Cardiac muscle cell (in vitro differentiated cells and primary cell): Measurements from ENCODE around the gene BCAR3. TPM values are rescaled to one million over a fixed set of nuclear protein-coding genes. Genes with fewer than 3 reads are reported as not detected.
"Not testable (repeated sequence)": the region's sequence is repeated elsewhere in the genome, so short reads cannot be mapped to it uniquely, and the experiment has no call there.

Experiments
- DNase-seq, 2 donors: peaks; one replicate each; pipeline versions ENCODE4 v3.0.0 to v3.0.0-alpha.2; 2010 to 2017; ENCODE audit warnings: low read depth in 1 of 2, low spot score in 1 of 2
- H3K27ac ChIP-seq: fragments of 200-600 bp; sonication (generic); 2 replicates; pipeline ENCODE4 v1.5.1; 2016
- H3K27me3 ChIP-seq: fragments of 200-600 bp; sonication (generic); 2 replicates; pipeline ENCODE4 v1.6.0; 2016; ENCODE audit warnings: control low read depth
- H3K36me3 ChIP-seq: fragments of 200-600 bp; sonication (generic); 2 replicates; pipeline ENCODE4 v1.5.1; 2016; ENCODE audit warnings: control low read depth
- H3K4me1 ChIP-seq: fragments of 200-600 bp; sonication (generic); 2 replicates; pipeline ENCODE4 v1.8.1; 2017; ENCODE audit warnings: low read depth, mild to moderate bottlenecking, mixed run types
- H3K4me3 ChIP-seq: fragments of 200-600 bp; sonication (generic); 2 replicates; pipeline ENCODE4 v1.5.1; 2016; ENCODE audit warnings: mild to moderate bottlenecking
- H3K9me3 ChIP-seq: fragments of 200-600 bp; sonication (generic); 2 replicates; pipeline ENCODE4 v1.5.1; 2017; ENCODE audit warnings: low read depth, mild to moderate bottlenecking, control low read depth
- CTCF ChIP-seq: IDR thresholded peaks from 2 replicates; pipeline ENCODE4 v1.5.1; 2012; ENCODE audit warnings: low read depth, mild to moderate bottlenecking, low read length
- polyA plus RNA-seq: library from polyadenylated mRNA; unstranded; fragments of >200 nt; fragmentation: Nextera tagmentation; extraction: Ambion mirVana; gene quantifications from 2 replicates; pipeline ENCODE4 v1.2.1, GENCODE V29; 2016
- total RNA-seq: library from RNA; depleted of rRNA; stranded (reverse); fragments of >200 nt; gene quantifications from 2 replicates; pipeline ENCODE4 v1.2.3, GENCODE V29; 2016

BCAR3 gene
- total and polyA plus RNA-seq, 2 experiments from 2014 or later = 1.5 to 4.5 TPM

GRCh38 chr1:93661829-93662474 lies 19.7 kb downstream of the BCAR3 start:
- Histone ChIP-seq H3K27ac (no peak overlapping the region), H3K4me1 (peaks cover 13% of the 10 kb centered on the region), H3K27me3 (no peaks in the 10 kb centered on the region), H3K4me3 (no peak overlapping the region), H3K9me3 (no peaks in the 10 kb centered on the region), H3K36me3 (no peaks in the 10 kb centered on the region)
- DNase-seq = peak in 1 of 2 donors; percentile 84
- TF ChIP-seq CTCF = no peak

DNA sequence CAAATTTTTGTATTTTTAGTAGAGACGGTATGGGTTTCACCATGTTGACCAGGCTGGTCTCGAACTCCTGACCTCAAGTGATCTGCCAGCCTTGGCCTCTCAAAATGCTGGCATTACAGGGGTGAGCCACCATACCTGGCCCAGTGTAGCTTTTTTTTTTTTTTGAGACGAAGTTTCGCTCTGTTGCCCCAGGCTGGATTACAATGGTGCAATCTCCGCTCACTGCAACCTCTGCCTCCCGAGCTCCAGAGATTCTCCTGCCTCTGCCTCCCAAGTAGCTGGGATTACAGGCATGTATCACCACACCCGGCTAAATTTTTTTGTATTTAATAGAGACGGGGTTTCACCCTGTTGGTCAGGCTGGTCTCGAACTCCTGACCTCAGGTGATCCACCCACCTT lies 20.3 kb downstream of the BCAR3 start:
- H3K4me3 ChIP-seq, H3K27ac ChIP-seq: not testable (repeated sequence)

GRCh38 chr1:93659822-93660503 lies 21.7 kb downstream of the BCAR3 start:
- no peaks in the 10 kb centered on the region for H3K36me3 ChIP-seq

More for the DNA sequence above, 20.3 kb downstream of the BCAR3 start:
- H3K4me1 ChIP-seq = peaks cover 13% of the 10 kb centered on the region
- H3K9me3 ChIP-seq, H3K27me3 ChIP-seq, H3K36me3 ChIP-seq, DNase-seq: not testable (repeated sequence)

GRCh38 chr1:93658188-93658587 lies 23.4 kb downstream of the BCAR3 start:
- H3K27me3 ChIP-seq = no peaks in the 10 kb centered on the region
- no peak overlapping the region for H3K4me3 ChIP-seq
- no peak for TF ChIP-seq CTCF
- peaks cover 5% of the 10 kb centered on the region for H3K4me1 ChIP-seq
- no peaks in the 10 kb centered on the region for H3K9me3 ChIP-seq
- no peak overlapping the region for H3K27ac ChIP-seq
- no peak for DNase-seq
- H3K36me3 ChIP-seq = no peaks in the 10 kb centered on the region

More at GRCh38 chr1:93659822-93660503, 21.7 kb downstream of the BCAR3 start:
- Histone ChIP-seq H3K27me3 (no peaks in the 10 kb centered on the region), H3K4me3 (no peak overlapping the region), H3K4me1 (peaks cover 13% of the 10 kb centered on the region), H3K27ac (no peak overlapping the region), H3K9me3 (no peaks in the 10 kb centered on the region)
- no peak for TF ChIP-seq CTCF
- peak in 1 of 2 donors; percentile 59 for DNase-seq

GRCh38 chr1:93656491-93656890 lies 25.1 kb downstream of the BCAR3 start:
- H3K4me1 ChIP-seq = no peaks in the 10 kb centered on the region

More at GRCh38 chr1:93656491-93656890, 25.1 kb downstream of the BCAR3 start:
- Histone ChIP-seq H3K27ac (no peak overlapping the region), H3K9me3 (no peaks in the 10 kb centered on the region), H3K27me3 (no peaks in the 10 kb centered on the region), H3K4me3 (no peak overlapping the region), H3K36me3 (no peaks in the 10 kb centered on the region)
- TF ChIP-seq CTCF = no peak
- no peak for DNase-seq
